Measurements from ENCODE around the gene SNRPA. TPM values are rescaled to one million over a fixed set of nuclear protein-coding genes. Genes with fewer than 3 reads are reported as not detected.

Gene SNRPA
- total RNA-seq, 4 donors from 2014 or later, result 24.3 to 35.2 (median 27.3) TPM

- ATAC-seq, result peak in 1 of 2 donors; percentile 43
- no peaks in the 10 kb centered on the region for H3K9me3 ChIP-seq
- H3K27me3 ChIP-seq, result no peaks in the 10 kb centered on the region
- peaks cover 73 to 78% of the 10 kb centered on the region in 2 donors for H3K4me1 ChIP-seq
- peak in 1 of 2 donors; percentile 47 for DNase-seq
- TF ChIP-seq POLR2A (IDR thresholded peaks at IDR 0.05), result no peak
- no peak for TF ChIP-seq CTCF (IDR thresholded peaks at IDR 0.05 in 4 of 5, conservative IDR thresholded peaks at IDR 0.05 in 1 of 5)
- in situ Hi-C loops (cut with MboI; ENCODE audit: low sequenced_read_pairs in 4 of 4), result no loop called here
- no peak overlapping the region for H3K4me3 ChIP-seq
- H3K27ac ChIP-seq, result peak overlapping the region; percentile 94 to 96 (median 96)
- H3K36me3 ChIP-seq, result peaks cover 0 to 30% of the 10 kb centered on the region in 2 donors
- intact Hi-C loops (cut with DNase I; ENCODE audit: low total_unique reads), result no loop called here
Observed at GRCh38 chr19:40805258-40805868, 54.4 kb downstream of the SNRPA start.

GRCh38 chr19:40806423-40807146 lies 55.6 kb downstream of the SNRPA start:
- Histone ChIP-seq H3K27ac (peak overlapping the region; percentile 94 to 96 (median 96)), H3K36me3 (peaks cover 0 to 20% of the 10 kb centered on the region in 2 donors), H3K4me3 (peak overlapping the region; percentile 6 to 28 (median 14)), H3K4me1 (peaks cover 66 to 72% of the 10 kb centered on the region in 2 donors), H3K27me3 (no peaks in the 10 kb centered on the region), H3K9me3 (no peaks in the 10 kb centered on the region)
- intact Hi-C loops (cut with DNase I; ENCODE audit: low total_unique reads), result loop anchor here (2.0 kb wide), 1 partner anchor 56 kb away; the partner anchor contains the start of genes ACTMAP and SNRPA
- DNase-seq (peak; percentile 61 to 69), ATAC-seq (peak; percentile 19 to 32)
- peak; percentile 41 to 76 (median 75) for TF ChIP-seq CTCF (IDR thresholded peaks at IDR 0.05 in 4 of 5, conservative IDR thresholded peaks at IDR 0.05 in 1 of 5)
- no peak for TF ChIP-seq POLR2A (IDR thresholded peaks at IDR 0.05)
- in situ Hi-C loops (cut with MboI; ENCODE audit: low sequenced_read_pairs in 4 of 4), result no loop called here

GRCh38 chr19:40807147-40808020 lies 56.4 kb downstream of the SNRPA start:
- H3K27me3 ChIP-seq, result no peaks in the 10 kb centered on the region
- DNase-seq (no peak), ATAC-seq (no peak)
- no peak for TF ChIP-seq POLR2A (IDR thresholded peaks at IDR 0.05)
- TF ChIP-seq CTCF (IDR thresholded peaks at IDR 0.05 in 4 of 5, conservative IDR thresholded peaks at IDR 0.05 in 1 of 5), result peak in 1 of 5 experiments; percentile 4
- H3K4me1 ChIP-seq, result peaks cover 63 to 67% of the 10 kb centered on the region in 2 donors
- in situ Hi-C loops (cut with MboI; ENCODE audit: low sequenced_read_pairs in 4 of 4), result no loop called here
- H3K27ac ChIP-seq, result peak overlapping the region; percentile 54 to 96 (median 96)
- no peaks in the 10 kb centered on the region for H3K9me3 ChIP-seq
- intact Hi-C loops (cut with DNase I; ENCODE audit: low total_unique reads), result loop anchor here (2.0 kb wide), 1 partner anchor 57 kb away; the partner anchor contains the start of genes ACTMAP and SNRPA
- peaks cover 0 to 20% of the 10 kb centered on the region in 2 donors for H3K36me3 ChIP-seq
- H3K4me3 ChIP-seq, result peak overlapping the region in 2 of 4 donors; percentile 6

- H3K27me3 ChIP-seq, result no peaks in the 10 kb centered on the region
- in situ Hi-C loops (cut with MboI; ENCODE audit: low sequenced_read_pairs in 4 of 4) (no loop called here), intact Hi-C loops (cut with DNase I; ENCODE audit: low total_unique reads) (no loop called here)
- H3K27ac ChIP-seq, result peak overlapping the region; percentile 20 to 96 (median 74)
- peaks cover 0 to 20% of the 10 kb centered on the region in 2 donors for H3K36me3 ChIP-seq
- H3K4me3 ChIP-seq, result no peak overlapping the region
- peaks cover 57 to 62% of the 10 kb centered on the region in 2 donors for H3K4me1 ChIP-seq
- ATAC-seq, result no peak
- TF ChIP-seq CTCF (IDR thresholded peaks at IDR 0.05 in 4 of 5, conservative IDR thresholded peaks at IDR 0.05 in 1 of 5), result no peak
- TF ChIP-seq POLR2A (IDR thresholded peaks at IDR 0.05), result no peak
- H3K9me3 ChIP-seq, result no peaks in the 10 kb centered on the region
- no peak for DNase-seq
Observed at GRCh38 chr19:40808021-40808325, 57.0 kb downstream of the SNRPA start.

Data from gastrocnemius medialis (tissue), 4 donors.